ENCODE measurements around the gene METTL21A. TPM values are rescaled to one million over a fixed set of nuclear protein-coding genes. Genes with fewer than 3 reads are reported as not detected.

METTL21A gene
- total and polyA plus RNA-seq, 2 of the 4 experiments (the other 2 are of a cell fraction), result 5.9 to 11.6 TPM

GRCh38 chr2:207635468-207636200 is 10.4 kb upstream of the METTL21A start:
- no peak overlapping the region for H4K8ac ChIP-seq (ENCODE audit: low read depth in 2 of 2, low read length in 2 of 2)
- dilution Hi-C loops (cut with HindIII; ENCODE audit: low sequenced_read_pairs, unreplicated experiment) (no loop called here), in situ Hi-C loops (cut with MboI; ENCODE audit: low sequenced_read_pairs) (loop anchor here (25.0 kb wide), 1 partner anchor 427 kb away; no protein-coding TSS in a partner anchor), intact Hi-C loops (cut with micrococcal nuclease) (no loop called here)
- peaks cover 6% of the 10 kb centered on the region; the same call in 1 of the 2 replicates for H3K9me3 ChIP-seq (ENCODE audit: control insufficient read depth, insufficient read depth, low read length)
- POLR2A ChIA-PET (ENCODE audit: unreplicated experiment), result interaction anchor here (0.5 kb wide), 1 partner anchor 34 kb away, joined by 3 read pairs; no protein-coding TSS in a partner anchor
- no peak overlapping the region for H2AFZ ChIP-seq (replicated peaks; ENCODE audit: low read length, poor library complexity)
- H3K27ac ChIP-seq (ENCODE audit: insufficient read depth, low read length), result no peak overlapping the region
- H2AK5ac ChIP-seq (ENCODE audit: low read depth, low read length), result no peak overlapping the region
- no peaks in the 10 kb centered on the region for H4K20me1 ChIP-seq (ENCODE audit: insufficient read depth, low read length)
- no peak overlapping the region for H2BK15ac ChIP-seq (ENCODE audit: low read depth, low read length)
- peaks cover 2% of the 10 kb centered on the region; the same call in 1 of the 2 replicates for H3K27me3 ChIP-seq (ENCODE audit: control insufficient read depth, insufficient read depth, low read length)
- no peak overlapping the region for H2BK5ac ChIP-seq (ENCODE audit: low read depth, low read length, poor library complexity, severe bottlenecking)
- CTCF ChIA-PET, result interaction anchor here (0.6 to 1.1 kb wide), 3 partner anchors 9 to 405 kb away, joined by 3 to 5 read pairs (median 3); no protein-coding TSS in a partner anchor
- no peak overlapping the region for H2BK20ac ChIP-seq (ENCODE audit: low read depth, low read length)
- DNase-seq (peak; percentile 62), ATAC-seq (ENCODE audit: low read depth) (peak; percentile 62)
- H4K91ac ChIP-seq (ENCODE audit: insufficient read depth, low read depth, low read length), result no peak overlapping the region
- no peak overlapping the region for H3K23ac ChIP-seq (ENCODE audit: low read depth, low read length)
- H3K79me1 ChIP-seq (ENCODE audit: low read depth in 1 of 2, low read length in 2 of 2), result no peaks in the 10 kb centered on the region
- no peak overlapping the region for H2BK120ac ChIP-seq (ENCODE audit: low read depth, low read length)
- no peak overlapping the region for H4K5ac ChIP-seq (ENCODE audit: low read depth, low read length)
- H3K9ac ChIP-seq (ENCODE audit: low read depth, low read length), result no peak overlapping the region
- no TSS peak for BruUV-seq (replicated peaks)
- H2AK9ac ChIP-seq (replicated peaks; ENCODE audit: low read depth, low read length, poor library complexity), result no peak overlapping the region
- H3K4me2 ChIP-seq (ENCODE audit: low read depth, low read length), result no peak overlapping the region
- no peak overlapping the region for H3K4me3 ChIP-seq (ENCODE audit: insufficient read depth, low read depth, low read length)
- no peak overlapping the region for H3K18ac ChIP-seq (ENCODE audit: low read depth, low read length)
- H3K9me1 ChIP-seq (ENCODE audit: insufficient read depth, low read length), result 0 out of 2 replicates have a peak, but pooled peaks cover 7% of the 10 kb centered on the region
- peaks cover 7% of the 10 kb centered on the region; the same call in 1 of the 2 replicates for H3K4me1 ChIP-seq (ENCODE audit: control insufficient read depth, insufficient read depth, low read length)
- H3K56ac ChIP-seq (ENCODE audit: extremely low read depth, insufficient read depth, low read length), result no peak overlapping the region
- no peak overlapping the region for H3K14ac ChIP-seq (replicated peaks; ENCODE audit: low read depth, low read length)
- H3K4ac ChIP-seq (ENCODE audit: low read depth, low read length), result no peak overlapping the region
- WGBS, 2 experiments (ENCODE audit: extremely low coverage in 2 of 2, insufficient read length in 1 of 2), result 52% methylated on average over 6 of the region's 11 CpGs; no CpG with 5 or more reads in 1 of the 2 experiments
- no peaks in the 10 kb centered on the region for H3K36me3 ChIP-seq (ENCODE audit: control insufficient read depth, insufficient read depth, low read length)
- TF ChIP-seq NFE2L2 (IDR thresholded peaks at IDR 0.05; ENCODE audit: low read depth, low read length) (no peak), RCOR1 (IDR thresholded peaks at IDR 0.05; ENCODE audit: insufficient replicate concordance, low read length) (no peak), USF2 (IDR thresholded peaks at IDR 0.05; ENCODE audit: low read depth, low read length) (no peak)
